ENCODE data around the gene FN1.

Gene FN1

DNA sequence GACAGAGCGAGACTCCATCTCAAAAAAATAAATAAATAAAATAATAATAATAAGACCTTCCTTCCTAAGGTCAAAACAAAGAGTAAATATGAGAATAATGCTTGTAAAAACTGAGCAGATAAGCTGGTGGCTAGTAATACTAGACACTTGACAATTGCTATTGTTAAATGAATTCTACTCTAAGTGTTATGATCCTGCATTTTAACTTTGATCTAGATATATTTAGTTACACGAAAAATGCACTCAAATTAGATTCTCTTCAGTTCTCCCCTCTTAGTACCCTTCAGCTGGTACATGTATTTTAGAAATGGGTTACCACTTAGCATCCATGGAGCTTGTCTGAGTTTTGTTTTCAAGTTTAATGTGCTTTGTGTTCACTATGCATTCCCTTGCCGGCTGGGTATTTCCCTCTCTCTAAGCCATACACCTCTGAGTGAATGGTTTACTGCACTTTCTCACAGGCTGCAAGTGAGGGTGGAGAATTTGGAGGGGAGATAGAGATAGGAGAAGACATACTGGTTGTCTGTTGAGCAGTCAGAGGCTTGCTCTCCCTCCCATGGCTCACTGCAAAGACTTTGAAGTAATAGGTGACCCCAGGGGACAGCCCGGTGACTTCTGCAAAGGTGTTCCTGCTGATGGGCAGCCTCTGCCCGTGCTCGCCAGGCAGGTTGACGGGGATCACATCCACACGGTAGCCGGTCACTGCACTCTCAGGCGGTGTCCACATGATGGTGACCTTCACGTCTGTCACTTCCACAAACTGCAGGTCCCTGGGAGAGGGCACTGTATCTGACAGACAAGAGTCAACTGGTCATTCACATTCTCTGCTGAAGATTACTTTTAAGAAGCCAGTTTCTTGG is 29.9 kb downstream of the FN1 start:
- no peak for DNase-seq

DNA sequence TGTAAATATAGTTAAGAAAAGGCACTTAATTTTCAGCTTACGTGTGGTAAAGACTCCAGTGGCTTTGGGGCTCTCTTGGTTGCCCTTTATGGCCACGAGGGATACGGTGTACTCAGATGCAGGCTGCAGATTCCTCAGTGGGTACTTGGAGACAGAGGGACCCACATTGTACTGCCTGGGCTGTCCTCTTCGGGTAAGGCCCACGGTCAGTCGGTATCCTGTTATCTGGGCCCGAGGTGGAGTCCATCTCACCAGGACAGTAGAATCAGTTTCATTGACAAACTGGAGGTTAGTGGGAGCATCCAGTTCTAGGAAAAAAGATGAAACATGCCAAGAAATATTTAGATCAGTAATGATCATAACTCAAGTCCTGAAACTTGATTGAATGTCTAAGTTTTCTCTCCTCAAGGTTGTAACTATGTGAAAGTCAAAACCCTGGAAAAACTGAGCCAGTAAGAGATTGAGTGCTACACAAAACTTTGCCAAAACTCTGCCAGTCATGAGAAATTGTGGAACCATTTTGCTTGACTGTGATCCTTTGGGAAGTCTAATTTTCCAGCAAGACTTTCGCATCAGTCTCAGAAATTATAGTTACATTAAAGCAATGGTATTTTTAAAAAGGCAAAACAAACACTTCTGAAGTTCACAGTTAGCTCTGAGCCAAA is 31.4 kb downstream of the FN1 start:
- DNase-seq: no peak

GRCh38 chr2:215403441-215404347 is 32.2 kb downstream of the FN1 start:
- DNase-seq: no peak

GRCh38 chr2:215401896-215402379 is 33.9 kb downstream of the FN1 start:
- DNase-seq: no peak

DNA sequence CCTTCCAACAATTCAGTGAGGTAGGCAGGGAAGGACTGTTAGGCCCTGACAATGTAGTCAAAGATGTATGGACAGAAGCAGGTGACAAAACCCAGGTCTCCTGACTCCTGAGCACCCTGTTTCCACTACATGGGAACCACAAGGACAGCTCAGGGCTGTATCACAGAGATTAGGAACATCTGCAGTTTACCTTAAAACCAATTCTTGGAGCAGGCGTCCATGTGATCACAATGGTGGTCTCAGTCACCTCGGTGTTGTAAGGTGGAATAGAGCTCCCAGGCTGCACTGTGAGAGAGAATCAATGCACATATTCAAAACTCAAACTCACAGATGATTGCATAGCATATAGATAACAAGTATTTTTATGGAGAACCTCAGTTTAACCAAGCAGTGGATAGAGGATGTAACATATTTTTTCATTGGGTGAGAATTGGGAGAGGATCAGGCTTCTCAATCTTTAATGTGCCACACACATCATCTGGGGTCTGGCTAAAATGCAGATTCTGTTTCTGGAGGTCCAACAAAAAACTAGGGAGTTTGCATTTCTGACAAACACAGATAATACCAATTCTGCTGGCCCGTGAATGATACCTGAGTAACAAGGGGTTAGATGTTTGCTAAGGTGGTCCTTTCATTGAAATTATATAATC is 36.7 kb downstream of the FN1 start:
- no peak for DNase-seq

GRCh38 chr2:215397632-215398341 is 38.1 kb downstream of the FN1 start:
- no peak for DNase-seq

- DNase-seq: no peak
Observed at GRCh38 chr2:215396595-215397313, 39.1 kb downstream of the FN1 start.

DNA sequence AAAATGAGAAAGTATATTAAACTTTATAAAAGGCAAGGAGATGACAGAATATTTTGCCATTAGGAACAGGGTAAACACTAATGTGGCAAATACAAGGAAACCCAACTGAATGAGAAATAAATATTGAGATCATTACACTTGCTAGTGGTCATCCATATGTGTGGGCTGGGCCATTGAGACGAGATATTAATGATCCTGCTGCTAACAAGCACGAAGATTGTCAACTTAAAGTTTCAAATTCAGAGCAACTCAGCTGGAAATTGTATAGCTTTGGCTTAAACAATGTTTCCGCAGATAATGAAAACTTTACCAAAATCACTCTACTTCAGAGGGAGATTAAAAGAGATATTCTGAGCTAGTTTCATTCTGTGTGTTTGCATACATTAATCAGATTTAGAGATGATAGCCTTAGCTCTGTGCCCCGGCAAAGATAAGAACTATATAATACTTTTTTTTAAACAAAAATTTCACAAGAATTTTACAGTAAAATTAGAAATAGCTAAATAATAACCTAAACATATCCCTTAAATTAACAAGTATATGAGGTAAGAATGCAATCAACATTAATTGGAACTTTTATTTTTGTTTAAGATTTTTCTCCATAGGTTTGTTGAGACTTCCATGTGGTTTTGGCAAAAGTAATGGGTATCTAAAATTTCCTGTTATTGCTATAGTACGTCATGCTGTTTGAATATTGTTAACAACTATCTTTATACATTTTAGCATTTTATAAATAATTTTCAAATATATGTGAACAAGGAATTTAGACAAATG is 40.0 kb downstream of the FN1 start:
- DNase-seq: no peak

DNA sequence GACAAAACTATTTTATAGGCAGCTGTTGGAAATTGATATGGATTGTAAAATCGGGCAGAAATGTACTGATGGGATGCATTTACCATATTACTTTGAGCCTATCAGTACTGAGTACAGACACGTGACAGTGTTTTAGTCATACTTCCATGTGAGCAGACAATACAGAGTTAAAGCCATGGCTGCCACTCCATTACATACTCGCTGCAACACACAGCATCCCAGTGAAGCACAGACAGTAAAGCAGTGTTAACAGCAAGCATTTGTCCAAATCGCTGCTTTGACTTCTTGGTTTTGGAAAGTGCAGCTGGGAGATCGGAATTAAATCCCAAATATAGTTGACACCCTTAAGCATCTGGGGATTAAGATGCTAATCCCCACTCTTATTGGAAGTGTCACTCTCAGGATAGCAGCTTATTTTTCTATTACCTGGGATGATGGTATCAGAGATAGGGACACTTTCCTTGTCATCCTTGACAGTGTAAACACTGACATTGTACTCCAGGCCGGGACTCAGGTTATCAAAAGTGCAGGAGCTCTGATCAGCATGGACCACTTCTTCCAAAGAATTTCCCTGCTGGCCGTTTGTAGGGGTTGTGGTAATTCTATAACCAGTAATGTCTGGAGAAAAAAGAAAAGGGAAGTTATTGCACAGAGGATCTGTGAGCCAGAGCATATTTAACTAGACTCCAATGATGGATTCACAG is 41.6 kb downstream of the FN1 start:
- DNase-seq: no peak

DNA sequence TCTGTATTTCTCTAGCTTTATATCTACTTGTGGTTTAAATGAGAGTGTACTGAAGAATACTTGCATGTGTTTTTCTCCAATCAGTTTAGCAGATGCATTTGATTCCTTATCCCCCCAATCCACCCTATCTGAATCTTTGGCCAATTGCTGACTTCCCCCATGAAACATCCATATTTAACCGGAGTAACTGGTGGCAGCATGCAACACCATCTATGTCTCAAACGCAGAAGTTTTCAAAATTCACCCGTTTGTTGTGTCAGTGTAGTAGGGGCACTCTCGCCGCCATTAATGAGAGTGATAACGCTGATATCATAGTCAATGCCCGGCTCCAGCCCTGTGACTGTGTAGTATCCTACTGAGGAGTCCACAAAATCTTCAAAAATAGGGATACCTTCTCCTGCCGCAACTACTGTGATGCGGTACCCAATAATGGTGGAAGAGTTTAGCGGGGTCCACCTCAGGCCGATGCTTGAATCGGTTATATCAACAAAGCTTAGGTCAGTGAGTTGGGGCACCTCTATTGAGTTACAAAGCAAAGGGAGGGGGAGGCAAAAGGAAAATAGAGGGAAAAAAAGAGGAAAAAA is 43.1 kb downstream of the FN1 start:
- DNase-seq: no peak

GRCh38 chr2:215392164-215392563 is 43.7 kb downstream of the FN1 start:
- DNase-seq: no peak

GRCh38 chr2:215391531-215391930 is 44.3 kb downstream of the FN1 start:
- no peak for DNase-seq

DNA sequence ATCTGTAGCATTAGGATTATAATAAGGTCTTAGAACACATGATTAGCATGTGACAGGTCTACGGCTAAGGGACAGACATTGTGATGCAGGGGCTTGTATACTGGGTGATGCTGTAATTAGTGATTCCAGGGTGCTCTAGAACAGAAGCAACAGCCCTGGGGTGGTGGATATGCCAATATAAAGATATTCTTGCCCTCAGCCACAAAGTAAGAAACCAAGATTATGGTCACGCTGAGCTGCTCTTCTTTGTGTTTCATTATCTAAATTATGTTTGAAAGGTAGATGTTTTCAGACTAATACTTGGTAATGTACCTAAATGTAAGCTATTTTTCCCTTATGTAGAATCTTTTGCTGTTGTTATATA is 45.3 kb downstream of the FN1 start:
- no peak for DNase-seq

DNA sequence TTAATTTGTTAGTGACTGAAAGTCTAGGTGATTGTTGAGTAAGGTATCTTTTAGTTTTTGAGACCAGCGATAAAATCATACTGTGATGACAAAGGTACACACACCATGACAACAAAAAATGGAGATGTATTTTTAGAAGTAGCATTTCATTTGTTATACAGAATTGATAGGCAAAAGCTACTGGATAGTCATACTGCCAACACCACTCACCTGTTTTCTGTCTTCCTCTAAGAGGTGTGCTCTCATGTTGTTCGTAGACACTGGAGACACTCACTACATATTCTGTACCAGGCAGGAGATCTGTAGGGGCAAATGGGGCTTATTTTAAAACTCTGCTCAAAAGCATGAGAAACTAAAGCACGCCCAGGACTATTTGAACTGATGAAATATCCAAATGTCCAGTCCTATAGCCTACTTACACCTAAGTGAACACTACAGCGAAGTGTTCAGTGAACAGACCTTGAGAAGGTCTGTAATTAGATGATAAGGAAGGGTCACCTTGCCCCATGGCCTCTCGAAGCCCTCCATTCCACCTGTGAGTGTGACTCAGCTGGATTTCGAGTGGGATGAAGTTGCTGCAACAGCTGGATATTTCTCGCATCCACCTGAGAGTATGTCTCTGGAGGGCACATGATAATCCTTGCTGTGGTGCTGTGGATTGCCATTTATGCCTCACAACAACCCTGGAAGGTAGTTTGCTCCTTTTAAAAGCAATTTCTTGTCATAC is 47.7 kb downstream of the FN1 start:
- DNase-seq: no peak

DNA sequence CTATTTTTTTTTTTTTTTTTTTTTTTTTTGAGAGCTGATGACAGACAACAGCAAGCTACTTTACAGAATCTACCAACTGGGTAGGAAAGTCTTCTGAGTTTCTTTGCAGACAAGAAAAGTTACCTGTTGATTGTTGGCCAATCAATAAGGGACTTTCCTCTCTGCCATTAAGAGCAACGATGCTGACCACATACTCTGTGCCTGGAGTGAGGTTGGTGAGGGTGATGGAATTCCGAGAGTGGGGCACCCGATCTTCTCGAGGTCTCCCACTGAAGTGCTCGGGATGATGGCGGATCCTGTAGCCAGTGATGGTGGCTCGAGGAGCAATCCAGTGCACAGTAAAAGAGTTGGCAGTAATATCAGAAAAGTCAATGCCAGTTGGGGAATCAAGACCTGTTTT is 49.3 kb downstream of the FN1 start:
- DNase-seq: no peak

GRCh38 chr2:215384710-215385109 is 51.2 kb downstream of the FN1 start:
- no peak for DNase-seq

DNA sequence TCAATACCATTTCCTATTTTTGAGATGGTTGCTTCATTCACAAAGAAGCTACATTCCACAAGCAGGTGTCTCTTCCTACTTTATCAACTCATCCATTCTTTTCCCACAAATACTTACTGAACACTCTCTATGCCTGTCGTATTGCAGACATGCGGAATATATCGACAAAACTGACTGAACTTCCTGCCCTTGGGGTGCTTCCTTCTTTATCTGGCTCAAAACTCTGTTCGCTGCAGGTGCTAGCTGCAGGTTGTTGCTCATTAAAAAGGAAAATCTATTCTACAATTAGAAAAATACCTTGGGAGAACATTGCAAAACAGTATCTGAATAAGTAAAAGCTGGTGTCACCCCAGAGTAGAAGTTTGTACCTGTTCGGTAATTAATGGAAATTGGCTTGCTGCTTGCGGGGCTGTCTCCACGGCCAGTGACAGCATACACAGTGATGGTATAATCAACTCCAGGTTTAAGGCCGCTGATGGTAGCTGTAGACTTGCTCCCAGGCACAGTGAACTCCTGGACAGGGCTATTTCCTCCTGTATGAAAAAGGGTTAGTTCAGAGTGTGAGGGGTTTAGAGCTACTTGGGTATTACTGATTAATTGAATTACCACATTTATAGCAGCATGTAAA is 52.1 kb downstream of the FN1 start:
- no peak for DNase-seq

- DNase-seq: no peak
Observed at GRCh38 chr2:215382480-215382879, 53.4 kb downstream of the FN1 start.
